ENCODE measurements around the gene KIT.
"Not testable (repeated sequence)": the region's sequence is repeated elsewhere in the genome, so short reads cannot be mapped to it uniquely, and the experiment has no call there.

The KIT gene

DNA sequence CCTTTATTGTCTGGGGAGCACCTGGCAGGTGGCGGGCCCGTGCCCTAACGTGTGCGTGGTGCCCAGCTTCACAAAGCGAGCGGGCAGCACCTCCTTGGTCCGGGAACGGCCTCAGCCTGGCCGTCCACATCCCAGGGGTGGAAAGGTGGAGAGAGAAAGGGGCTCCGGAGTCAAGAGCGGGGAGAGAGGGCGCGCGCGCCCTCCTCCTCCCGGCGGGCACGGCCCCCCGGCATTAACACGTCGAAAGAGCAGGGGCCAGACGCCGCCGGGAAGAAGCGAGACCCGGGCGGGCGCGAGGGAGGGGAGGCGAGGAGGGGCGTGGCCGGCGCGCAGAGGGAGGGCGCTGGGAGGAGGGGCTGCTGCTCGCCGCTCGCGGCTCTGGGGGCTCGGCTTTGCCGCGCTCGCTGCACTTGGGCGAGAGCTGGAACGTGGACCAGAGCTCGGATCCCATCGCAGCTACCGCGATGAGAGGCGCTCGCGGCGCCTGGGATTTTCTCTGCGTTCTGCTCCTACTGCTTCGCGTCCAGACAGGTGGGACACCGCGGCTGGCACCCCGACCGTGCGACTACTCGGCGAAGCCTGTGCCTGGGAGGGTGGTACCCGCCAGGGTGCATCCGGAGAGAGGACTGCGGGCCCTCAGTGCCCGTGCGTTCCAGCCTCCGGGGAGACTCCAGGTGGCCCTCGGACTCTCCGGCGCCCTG lies at the start of gene KIT:
Gene KIT (plus strand): TSS at position 407 of the 701 bp plus-strand sequence. CDS start 58 bp downstream, at position 465.
- DNase-seq (ENCODE audit: low read depth in 2 of 2), result no peak

GRCh38 chr4:54609310-54609709 lies 48.4 kb upstream of the KIT start:
- DNase-seq (ENCODE audit: low read depth in 2 of 2), result no peak

DNA sequence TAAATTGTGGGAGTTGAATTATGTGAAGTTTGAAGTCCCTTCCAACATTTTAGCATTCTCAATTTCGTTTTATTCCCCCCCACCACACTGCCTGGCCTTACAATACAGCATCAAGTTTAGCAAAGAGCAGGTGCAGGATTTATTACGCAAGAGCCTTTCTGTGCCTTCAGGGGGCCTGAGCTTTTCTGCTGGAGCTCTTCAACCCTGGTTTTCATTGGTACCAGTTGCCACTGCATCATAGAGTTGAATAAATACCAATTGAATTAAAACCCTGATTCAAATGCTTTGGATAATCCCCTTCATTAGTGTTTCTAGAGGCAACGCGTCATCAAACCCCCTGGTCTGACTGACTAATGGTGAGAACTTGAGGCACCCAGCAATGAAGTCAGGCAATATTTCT lies 43.6 kb upstream of the KIT start:
- DNase-seq (ENCODE audit: low read depth in 2 of 2), result no peak

- DNase-seq (ENCODE audit: low read depth in 2 of 2), result no peak
Measured at GRCh38 chr4:54620773-54621172, 37.0 kb upstream of the KIT start.

GRCh38 chr4:54625391-54625790 lies 32.4 kb upstream of the KIT start:
- no peak for DNase-seq (ENCODE audit: low read depth in 2 of 2)

DNA sequence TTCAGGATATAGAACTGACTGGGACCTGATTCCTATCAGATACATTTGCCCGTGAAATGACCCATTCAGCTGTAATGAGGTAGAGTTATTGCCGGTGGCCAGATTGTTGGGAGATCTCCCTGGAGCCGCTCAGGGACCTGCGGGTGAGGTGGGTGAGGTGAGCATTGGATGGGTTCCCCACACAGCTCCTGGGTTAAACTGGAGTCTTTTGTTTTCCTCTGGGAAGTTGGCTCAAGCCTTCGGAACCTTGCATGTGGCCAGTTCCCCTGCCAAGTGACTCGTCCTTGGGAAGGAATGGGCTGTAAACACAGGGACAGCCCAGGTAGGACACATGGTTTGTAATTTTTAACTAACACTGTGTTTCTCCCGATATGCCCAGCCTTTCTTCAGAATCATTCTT lies 31.6 kb upstream of the KIT start:
- DNase-seq (ENCODE audit: low read depth in 2 of 2), result no peak

GRCh38 chr4:54632537-54632936 lies 25.2 kb upstream of the KIT start:
- no peak for DNase-seq (ENCODE audit: low read depth in 2 of 2)

DNA sequence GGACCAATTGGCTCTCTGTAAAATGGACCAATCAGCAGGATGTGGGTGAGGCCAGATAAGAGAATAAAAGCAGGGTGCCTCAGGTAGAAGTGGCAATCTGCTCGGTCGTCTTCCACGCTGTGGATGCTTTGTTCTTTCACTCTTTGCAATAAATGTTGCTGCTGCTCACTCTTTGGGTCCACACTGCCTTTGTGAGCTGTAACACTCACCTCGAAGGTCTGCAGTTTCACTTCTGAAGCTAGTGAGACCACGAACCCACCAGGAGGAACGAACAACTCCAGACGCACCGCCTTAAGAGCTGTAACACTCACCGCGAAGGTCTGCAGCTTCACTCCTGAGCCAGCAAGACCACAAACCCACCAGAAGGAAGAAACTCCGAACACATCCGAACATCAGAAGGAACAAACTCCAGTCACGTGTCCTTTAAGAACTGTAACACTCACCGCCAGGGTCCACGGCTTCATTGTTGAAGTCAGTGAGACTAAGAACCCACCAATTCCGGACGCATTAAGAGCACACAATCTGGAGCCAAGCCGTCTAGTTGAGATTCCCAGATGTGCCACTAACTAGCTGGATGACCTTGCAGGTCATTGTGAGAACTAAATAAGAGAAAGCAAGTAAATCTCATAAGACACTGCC lies 24.5 kb upstream of the KIT start:
- not testable (repeated sequence) for DNase-seq (ENCODE audit: low read depth in 2 of 2)

- DNase-seq (ENCODE audit: low read depth in 2 of 2), result no peak
Measured at GRCh38 chr4:54635318-54635717, 22.4 kb upstream of the KIT start.

GRCh38 chr4:54637325-54637724 lies 20.4 kb upstream of the KIT start:
- DNase-seq (ENCODE audit: low read depth in 2 of 2), result no peak

- not testable (repeated sequence) for DNase-seq (ENCODE audit: low read depth in 2 of 2)
Measured at GRCh38 chr4:54641101-54641500, 16.7 kb upstream of the KIT start.

DNA sequence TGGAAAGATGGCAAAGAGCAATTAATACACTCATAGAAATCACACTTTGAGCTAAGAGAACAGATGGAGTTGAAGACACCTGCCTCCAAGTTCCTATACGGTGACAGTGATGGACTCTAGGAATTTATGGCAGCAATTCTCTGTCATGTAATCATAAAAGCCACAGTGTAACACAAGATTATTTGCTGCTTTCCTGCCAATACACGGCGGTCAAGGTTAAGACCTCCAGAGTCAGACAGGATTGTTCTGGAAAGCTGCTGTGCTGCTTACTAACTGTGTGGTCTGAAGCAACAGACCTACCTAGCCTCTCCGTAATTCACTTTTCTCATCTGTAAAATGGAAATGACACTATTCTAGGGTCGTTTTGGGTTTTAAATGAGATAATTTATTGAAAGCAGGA lies 14.6 kb upstream of the KIT start:
- no peak for DNase-seq (ENCODE audit: low read depth in 2 of 2)

DNA sequence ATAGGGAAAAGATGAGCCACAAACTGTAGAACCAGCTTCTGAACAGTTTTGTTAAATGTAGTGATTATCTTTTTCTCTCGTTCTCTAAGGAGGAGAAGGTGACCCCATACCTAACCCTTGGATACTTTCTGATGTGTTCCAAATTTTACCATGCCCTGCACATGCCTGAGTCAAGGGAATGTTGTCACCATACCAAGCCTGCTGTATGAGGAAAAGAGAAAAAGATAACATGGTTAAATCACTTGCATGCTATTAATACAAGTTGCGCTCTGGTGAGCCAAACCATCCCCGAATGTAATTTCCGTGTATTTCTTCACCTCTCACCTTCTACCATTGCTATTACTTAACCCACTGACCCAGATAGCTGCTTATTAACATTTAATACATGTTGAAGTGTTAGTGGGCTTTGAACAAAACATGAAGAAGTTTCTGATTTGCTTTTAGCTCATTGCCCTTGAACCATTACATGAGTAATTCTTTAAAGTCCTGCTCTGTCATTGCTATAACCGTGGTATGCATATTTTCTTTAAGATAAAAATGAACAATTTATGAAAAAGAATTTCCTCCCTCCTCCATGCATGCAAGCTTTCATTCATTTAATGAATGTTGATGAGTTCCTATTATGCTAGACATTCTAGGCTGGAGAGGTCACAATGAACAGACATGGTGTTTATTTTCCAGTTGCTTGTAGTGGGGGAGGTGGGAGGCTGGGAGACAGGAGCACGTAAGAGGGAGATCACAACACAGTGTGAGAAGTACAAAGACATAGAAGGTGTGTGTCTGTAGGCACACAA lies 13.6 kb upstream of the KIT start:
- DNase-seq (ENCODE audit: low read depth in 2 of 2), result no peak

GRCh38 chr4:54645830-54646229 lies 11.9 kb upstream of the KIT start:
- no peak for DNase-seq (ENCODE audit: low read depth in 2 of 2)

GRCh38 chr4:54647070-54647469 lies 10.7 kb upstream of the KIT start:
- no peak for DNase-seq (ENCODE audit: low read depth in 2 of 2)

DNA sequence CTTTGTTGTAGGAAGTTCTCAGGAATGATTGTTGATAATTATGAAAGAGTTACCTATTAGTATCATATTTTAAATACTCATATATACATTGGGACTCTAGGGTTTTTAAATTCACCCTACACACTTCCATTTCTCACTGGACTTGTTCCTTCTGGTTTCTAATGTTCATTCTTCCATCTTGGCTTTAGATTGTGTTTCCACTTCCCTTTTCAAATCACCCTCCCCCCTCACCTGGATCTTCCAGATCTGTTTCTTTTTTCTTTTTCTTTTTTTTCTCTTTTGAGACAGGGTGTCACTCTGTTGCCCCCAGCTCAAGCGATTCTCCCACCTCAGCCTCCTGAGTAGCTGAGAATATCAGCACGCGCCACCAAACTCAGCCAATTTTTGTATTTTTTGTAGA lies 6.7 kb upstream of the KIT start:
- no peak for DNase-seq (ENCODE audit: low read depth in 2 of 2)

GRCh38 chr4:54654753-54655152 lies 3.0 kb upstream of the KIT start:
- no peak for DNase-seq (ENCODE audit: low read depth in 2 of 2)

GRCh38 chr4:54657185-54657550 lies 589 bp upstream of the KIT start:
- no peak for DNase-seq (ENCODE audit: low read depth in 2 of 2)

GRCh38 chr4:54658252-54659093 lies 716 bp downstream of the KIT start:
- DNase-seq (ENCODE audit: low read depth in 2 of 2), result no peak

DNA sequence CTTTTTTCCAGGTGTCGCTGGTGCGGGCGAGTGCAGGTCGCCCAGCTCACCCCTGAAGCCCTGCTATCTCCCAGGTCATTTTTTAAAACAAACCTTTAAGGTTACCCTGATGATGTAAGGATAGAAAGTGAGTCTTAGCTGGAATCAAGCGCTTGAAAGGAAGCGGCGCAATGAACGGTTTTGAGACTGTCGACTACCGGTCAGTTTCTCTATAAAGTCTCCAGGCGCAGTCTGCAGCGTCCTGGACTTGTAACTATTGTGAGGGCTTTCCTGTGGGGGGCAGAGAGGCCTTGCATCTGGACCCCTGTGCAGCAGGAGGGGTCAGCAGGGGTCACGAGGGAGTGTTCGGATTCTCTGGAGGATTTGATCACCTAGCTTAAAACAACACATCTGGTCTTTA lies 1.6 kb downstream of the KIT start:
- DNase-seq (ENCODE audit: low read depth in 2 of 2), result no peak

- DNase-seq (ENCODE audit: low read depth in 2 of 2), result no peak
Measured at GRCh38 chr4:54659749-54660535, 2.2 kb downstream of the KIT start.
